ENCODE results near the gene BSG. TPM values are rescaled to one million over a fixed set of nuclear protein-coding genes. Genes with fewer than 3 reads are reported as not detected.

The BSG gene
- total and polyA plus RNA-seq, 9 of the 15 experiments (the other 6 are each of a cell fraction or from before 2014, with no cell fraction given), result 4.6 to 495 (median 187) TPM

GRCh38 chr19:533364-534058 is 38.9 kb upstream of the BSG start (continued):
- TF ChIP-seq ZNF277 (CRISPR knock-in tag; IDR thresholded peaks at IDR 0.05; ENCODE audit: borderline replicate concordance), result no peak
- TF ChIP-seq L3MBTL2 (IDR thresholded peaks at IDR 0.05), result 0 out of 2 replicates have a peak, but pooled peaks have one; percentile 9

- Histone ChIP-seq H4K20me1 (replicated peaks; ENCODE audit: control insufficient read depth, insufficient read depth, low read length) (peaks cover 16% of the 10 kb centered on the region), H3K9me1 (ENCODE audit: control insufficient read depth, insufficient read depth, low read length) (peaks cover 6% of the 10 kb centered on the region), H3K79me2 (ENCODE audit: control insufficient read depth, insufficient read depth, low read length) (peaks cover 49% of the 10 kb centered on the region), H3K36me3 (ENCODE audit: control insufficient read depth, insufficient read depth, low read length) (peaks cover 54% of the 10 kb centered on the region; the same call in 1 of the 3 replicates), H3K9ac (ENCODE audit: insufficient read depth in 1 of 2, low read depth in 2 of 2, low read length in 2 of 2) (peak overlapping the region; percentile 83 to 99; a peak in 3 of 4 replicates), H3K4me1 (replicated peaks in 1 of 2; ENCODE audit: control insufficient read depth in 2 of 2, insufficient read depth in 2 of 2, low read length in 2 of 2) (peaks cover 9 to 81% of the 10 kb centered on the region in 2 experiments; a peak in 4 of 5 replicates), H3K27me3 (ENCODE audit: control insufficient read depth in 2 of 2, insufficient read depth in 2 of 2, low read length in 2 of 2) (no peaks in the 10 kb centered on the region), H3K4me2 (ENCODE audit: insufficient read depth, low read length) (peak overlapping the region; percentile 86; the same call in 1 of the 2 replicates), H3K27ac (ENCODE audit: extremely low read depth, low read depth, low read length) (peak overlapping the region; percentile 87; the same call in 1 of the 3 replicates), H3K4me3 (no peak overlapping the region; the same call in 1 of the 2 replicates), H2AFZ (ENCODE audit: low read depth, low read length) (no peak overlapping the region), H3K9me3 (replicated peaks; ENCODE audit: control insufficient read depth, insufficient read depth, low read depth, low read length) (peaks cover 3% of the 10 kb centered on the region)
- ChIA-PET POLR2A (interaction anchor here (1.5 kb wide), 1 partner anchor 16 kb away, joined by 5 read pairs; no protein-coding TSS in a partner anchor), CTCF (ENCODE audit: low intra/inter-chr PET ratio) (no interaction called here)
- BruUV-seq (replicated peaks), result no TSS peak
- no peak for TF ChIP-seq NCOA1 (IDR thresholded peaks at IDR 0.05; ENCODE audit: low read depth)
- TF ChIP-seq POLR2G (IDR thresholded peaks at IDR 0.05; ENCODE audit: low read depth, low read length), result 0 out of 2 replicates have a peak, but pooled peaks have one; percentile 1
- 86% methylated on average over 10 of the region's 14 CpGs for WGBS (ENCODE audit: insufficient coverage, low coverage, missing lambda C conversion rate)
- FAIRE-seq (no peak), DNase-seq (ENCODE audit: extremely low read depth in 1 of 4, low spot score in 3 of 4) (peak in 1 of 4 experiments; percentile 11), ATAC-seq (no peak)
- intact Hi-C loops (cut with micrococcal nuclease) (loop anchor here (10.0 kb wide), 1 partner anchor 51 kb away; the partner anchor contains the start of gene HCN2), in situ Hi-C loops (cut with MboI) (no loop called here)
Observed at GRCh38 chr19:534088-534487, 38.3 kb upstream of the BSG start.
